ENCODE measurements around the gene OLA1.

- TF ChIP-seq CTCF (IDR thresholded peaks at IDR 0.05 in 4 of 5, conservative IDR thresholded peaks at IDR 0.05 in 1 of 5): no peak
- no peak for TF ChIP-seq POLR2A (IDR thresholded peaks at IDR 0.05)
These were observed 1.4 kb downstream of the OLA1 start for GRCh38 chr2:174246944-174247381.
